ENCODE measurements around the gene TF. TPM values are rescaled to one million over a fixed set of nuclear protein-coding genes. Genes with fewer than 3 reads are reported as not detected.
"Not testable (repeated sequence)": the region's sequence is repeated elsewhere in the genome, so short reads cannot be mapped to it uniquely, and the experiment has no call there.

TF gene
- under 0.01 and 1.7 TPM in 2 replicates for total RNA-seq (2014; rRNA removed; shearing (Covaris generic))

DNA sequence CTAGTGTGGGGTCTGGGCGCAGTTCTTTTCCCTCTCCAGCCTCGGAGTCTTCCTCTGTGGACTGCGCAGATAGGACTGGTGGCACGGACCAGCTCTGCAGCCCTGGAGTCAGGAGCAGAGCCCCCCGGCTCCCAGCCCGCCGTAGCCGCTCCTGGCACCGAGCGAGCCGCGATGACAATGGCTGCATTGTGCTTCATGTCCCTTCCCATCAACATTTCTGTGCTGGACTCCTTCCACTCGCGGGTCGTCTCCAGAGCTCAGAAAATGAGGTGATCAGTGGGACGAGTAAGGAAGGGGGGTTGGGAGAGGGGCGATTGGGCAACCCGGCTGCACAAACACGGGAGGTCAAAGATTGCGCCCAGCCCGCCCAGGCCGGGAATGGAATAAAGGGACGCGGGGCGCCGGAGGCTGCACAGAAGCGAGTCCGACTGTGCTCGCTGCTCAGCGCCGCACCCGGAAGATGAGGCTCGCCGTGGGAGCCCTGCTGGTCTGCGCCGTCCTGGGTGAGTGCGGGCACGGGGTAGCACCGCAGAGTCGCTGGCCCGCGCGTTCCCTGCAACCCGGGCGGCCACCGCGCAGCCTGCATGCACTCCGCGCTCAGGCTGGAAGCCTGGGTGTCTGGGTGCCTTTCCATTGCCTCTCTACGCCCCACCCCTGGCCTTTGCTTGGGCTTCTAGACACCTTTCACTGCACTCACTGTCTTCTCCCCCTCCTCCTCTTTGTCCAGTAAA, at the start of gene TF:
TF (plus strand) TSS at position 413 of the 731 bp plus-strand sequence; CDS start at position 461, 48 bp downstream.
- no peak for DNase-seq (ENCODE audit: low spot score)

DNA sequence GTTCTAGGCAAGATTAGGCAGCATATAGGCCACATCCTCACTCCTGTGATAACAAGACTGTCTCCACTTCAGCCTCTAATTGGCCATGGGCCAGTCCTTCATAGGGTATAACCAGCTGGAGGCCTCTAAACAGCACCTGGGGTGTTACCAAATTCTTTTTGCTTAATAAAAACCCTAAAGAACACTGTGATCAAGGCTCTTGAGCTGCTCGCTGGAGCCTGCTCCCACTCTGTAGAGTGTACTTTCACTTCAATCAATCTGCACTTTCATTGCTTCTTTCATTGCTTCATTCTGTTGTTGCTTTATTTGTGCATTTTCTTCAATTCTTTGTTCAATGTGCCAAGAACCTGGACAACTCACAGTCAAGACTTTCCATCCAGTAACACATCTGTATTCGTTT, 48.2 kb upstream of the TF start:
- DNase-seq (ENCODE audit: low spot score) = no peak

DNA sequence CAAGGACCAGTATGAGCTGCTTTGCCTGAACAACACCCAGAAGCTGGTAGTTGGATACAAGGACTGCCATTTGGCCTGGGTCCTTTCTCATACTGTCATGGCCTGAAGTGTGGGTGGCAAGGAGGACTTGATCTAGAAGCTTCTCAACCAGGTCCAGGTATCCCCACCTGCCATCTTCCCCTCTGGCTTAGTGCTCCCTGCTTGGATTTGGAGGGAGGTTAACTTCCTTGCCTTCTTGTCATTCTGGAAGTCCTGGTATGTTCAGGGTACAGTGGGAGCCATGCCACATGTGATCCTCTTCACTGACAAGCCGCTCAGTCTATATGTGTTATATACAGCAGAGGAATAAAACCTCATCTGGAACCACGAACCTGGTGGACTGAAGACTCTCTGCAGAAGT, 46.7 kb upstream of the TF start:
- no peak for DNase-seq (ENCODE audit: low spot score)

DNA sequence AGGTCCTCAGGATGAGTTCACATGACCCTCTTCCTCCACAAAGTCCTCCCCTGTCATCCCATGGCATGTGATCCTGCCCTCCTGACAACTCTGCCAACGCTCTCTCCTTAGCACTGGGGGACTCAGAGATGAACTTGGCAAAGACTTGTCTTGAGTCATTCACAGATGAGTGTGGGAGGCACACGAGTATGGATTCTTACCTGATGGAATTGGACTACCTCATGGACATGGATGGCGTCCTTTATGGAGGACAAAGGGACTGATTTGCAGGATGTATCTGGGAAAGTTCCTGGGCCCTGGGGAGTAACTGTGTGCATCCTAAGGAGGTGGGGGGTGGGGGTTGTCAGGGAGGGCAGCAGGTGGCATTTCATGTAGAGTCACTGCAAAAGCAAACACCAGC, 46.3 kb upstream of the TF start:
- no peak for DNase-seq (ENCODE audit: low spot score)

DNA sequence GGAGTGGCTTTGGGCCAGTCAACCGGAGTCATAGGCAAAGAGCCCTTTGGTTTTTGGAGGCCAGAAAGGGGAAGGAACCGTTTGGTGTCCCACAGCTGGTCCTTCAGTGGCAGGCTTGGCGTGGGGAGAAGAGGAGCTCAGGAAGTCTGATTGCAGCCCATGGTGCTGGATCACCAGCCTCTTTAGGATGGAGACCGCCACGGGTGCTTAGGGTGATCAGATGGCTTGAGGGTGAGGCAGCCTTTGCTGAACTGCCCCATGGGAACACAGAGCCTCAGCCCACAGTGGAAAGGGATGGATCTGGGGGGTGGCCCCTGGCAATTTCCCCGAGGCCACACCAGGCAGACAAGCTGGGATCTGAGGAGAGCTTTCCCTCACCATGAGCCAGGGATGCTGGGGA, 45.8 kb upstream of the TF start:
- DNase-seq (ENCODE audit: low spot score) = no peak

DNA sequence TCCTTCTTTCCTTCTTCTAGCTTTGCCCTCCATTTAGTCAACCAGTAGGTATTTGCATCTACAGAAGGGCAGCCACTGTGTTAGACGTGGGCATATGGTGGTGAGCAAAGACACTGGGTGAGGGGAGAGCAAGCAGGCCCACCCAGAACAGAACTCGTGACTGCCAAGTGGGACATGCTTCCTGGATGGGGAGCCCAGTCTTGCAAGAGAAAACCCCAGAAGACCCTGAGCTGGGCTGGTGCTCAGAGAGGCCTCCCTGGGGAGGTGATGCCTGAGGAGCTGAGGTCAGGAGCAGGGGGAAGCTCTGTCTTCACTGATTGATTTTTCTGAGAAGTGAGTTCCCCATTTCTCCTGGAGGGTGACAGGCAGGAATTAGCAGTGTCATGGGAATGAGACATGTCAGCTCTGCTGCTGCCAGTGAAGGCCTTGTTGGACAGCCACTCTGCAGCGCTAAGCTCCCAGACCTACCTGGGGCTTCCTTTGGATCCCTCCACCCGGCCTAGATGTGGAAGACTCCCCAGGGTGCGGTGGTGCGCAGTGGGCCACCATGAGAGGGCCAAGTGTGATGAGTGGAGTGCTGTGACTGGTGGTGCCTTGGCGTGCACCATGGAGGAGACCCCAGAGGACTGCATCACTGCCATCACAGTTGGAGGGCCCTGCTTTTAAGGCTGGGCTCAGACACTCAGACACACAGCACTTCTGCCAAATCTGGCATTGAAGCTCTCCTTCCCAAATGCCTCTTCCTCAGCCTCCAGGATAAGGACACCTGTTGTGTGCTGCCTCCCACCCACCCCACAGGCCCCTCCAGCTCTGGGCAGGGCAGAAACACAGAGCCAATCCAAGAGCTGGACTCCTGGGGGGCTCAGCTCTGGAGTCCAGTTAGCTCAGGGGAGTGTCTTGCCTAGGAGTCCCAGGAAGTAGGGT, 44.5 kb upstream of the TF start:
- DNase-seq (ENCODE audit: low spot score) = no peak

DNA sequence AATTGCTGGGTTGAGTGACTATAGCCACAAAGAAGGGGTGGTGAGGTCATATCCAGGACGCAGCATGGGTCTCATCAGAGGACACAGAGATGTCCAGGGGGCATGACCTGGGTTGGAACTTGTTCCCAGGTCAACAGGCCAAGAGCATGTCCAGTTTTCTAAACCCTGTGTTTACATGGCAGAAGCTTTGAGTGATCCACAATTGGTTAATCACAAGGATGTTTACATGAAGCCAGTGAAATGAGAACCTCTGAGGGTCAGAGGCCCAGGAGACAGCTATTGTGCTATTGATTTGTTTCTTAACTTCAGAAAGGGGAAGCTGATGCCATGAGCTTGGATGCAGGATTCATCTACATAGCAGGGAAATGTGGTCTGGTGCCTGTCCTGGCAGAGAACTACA, 42.3 kb upstream of the TF start:
- DNase-seq (ENCODE audit: low spot score) = no peak

DNA sequence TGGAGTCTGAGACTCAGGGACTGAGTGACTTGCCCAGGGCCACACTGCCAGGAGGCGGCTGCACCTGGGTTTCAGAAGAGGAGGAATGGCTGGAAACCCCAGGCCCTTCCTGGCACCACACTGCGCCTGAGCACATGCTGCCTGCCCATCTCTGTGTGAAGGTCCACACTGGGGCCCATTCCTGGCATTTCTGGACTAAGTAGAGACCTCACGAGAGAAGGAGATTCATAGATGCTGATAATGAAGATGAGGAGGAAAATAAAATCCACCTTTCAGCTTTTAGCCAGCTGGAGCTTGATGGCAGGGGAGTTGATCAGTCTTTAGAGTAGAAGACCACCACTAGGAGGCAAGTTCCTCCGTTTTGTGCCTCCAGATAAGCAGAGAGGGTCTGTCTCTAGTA, 40.2 kb upstream of the TF start:
- no peak for DNase-seq (ENCODE audit: low spot score)

DNA sequence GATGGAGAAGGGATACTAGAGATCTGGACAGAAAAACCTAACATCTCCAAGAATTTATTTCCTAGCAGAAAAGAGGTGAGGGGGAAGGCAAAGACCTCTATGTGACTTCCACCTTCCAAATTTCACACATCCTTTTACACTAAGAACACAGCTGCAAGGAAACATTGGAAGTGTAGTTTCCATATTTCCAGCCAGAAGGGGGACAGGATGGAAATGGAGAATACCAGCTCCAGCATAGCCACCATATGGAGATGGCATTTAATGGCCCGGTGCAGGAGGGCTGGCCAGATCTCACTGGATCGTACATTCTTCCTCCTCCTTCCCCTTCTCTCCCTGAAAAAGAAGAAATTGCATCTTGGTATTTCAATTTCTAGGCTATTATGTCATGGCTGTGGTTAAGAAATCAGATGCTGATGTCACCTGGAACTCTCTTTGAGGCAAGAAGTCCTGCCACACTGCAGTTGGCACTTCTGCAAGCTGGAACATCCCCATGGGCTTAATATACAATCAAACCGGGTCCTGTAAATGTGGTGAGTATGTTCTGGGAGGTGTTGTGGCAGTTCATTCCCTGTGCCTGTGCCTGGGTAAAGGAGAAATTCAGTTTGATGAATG, 36.9 kb upstream of the TF start:
- no peak for DNase-seq (ENCODE audit: low spot score)

DNA sequence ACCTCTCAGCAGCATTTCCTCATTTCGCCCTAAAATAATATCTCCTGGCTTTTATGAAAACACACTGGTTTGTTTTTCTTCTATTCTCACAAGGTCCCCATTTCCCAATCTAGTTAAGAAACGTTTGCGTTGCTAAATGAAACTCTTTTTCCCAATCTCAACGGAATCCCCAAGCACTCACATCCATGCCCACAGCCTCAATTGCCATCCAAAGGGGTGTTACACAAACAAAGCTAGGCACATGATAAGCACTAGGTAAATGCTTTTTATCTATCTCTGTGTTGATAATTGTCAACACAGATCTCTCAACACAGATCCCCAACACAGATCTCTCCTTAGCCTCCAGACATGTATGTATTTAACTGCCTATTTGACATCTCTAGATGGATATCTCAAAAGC, 35.2 kb upstream of the TF start:
- DNase-seq (ENCODE audit: low spot score) = no peak

DNA sequence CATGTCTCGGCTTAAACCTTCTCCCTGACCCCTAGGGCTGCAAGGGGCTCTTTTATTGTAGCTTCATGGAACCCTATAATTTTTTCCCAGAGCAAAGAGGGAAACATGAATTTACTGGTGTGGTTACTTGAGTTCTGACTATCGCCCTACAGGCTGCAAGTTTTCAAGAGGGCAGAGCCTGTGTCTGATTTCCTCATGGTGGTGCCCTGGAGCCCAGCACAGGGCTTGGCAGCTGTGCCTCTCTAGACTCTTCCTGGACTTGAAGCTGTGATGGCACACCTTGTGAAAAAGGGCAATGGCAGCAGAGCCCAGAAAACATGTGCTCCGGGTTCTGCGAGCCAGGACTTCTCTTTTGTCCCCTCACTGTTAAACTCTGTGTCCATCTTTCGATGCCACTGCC, 34.2 kb upstream of the TF start:
- DNase-seq (ENCODE audit: low spot score) = no peak

DNA sequence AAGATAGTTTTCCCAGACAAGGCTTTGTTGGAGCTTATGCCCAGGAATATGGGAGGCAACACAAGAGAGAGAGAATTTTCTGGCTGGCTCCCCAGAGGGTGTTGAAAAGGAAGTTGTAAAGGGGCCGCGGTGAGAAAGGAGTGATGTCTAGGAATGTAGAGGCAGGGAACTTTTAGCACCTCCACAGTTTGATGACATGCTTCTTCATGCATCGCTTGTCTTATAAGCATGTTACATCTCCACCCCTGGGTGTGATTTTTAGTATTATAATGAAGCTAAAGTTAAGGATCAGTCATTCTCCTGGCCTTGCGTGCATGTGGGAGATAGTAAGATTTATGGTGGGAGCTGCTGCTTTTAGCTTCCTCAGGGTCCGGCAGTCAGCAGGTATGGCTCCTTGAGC, 32.8 kb upstream of the TF start:
- DNase-seq (ENCODE audit: low spot score) = no peak

DNA sequence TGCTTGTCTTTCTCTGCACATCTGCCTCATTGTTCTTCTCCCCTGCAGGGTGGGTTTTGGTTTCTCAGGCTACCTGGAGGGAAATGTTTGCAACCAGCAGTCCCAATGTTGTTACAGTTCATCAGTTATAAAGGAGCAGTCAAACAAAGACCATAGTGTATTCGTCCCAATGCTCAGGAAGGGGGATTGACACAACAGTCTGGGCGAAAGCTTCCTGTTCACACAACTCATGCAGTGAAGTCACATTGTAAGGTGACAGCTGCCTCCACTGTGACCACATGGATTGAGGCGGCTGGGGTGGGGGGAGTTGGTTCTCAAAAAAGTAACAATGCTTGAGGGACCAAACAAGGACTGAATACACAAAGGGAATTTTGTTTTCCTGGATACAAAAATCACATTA, 28.8 kb upstream of the TF start:
- DNase-seq (ENCODE audit: low spot score) = no peak

DNA sequence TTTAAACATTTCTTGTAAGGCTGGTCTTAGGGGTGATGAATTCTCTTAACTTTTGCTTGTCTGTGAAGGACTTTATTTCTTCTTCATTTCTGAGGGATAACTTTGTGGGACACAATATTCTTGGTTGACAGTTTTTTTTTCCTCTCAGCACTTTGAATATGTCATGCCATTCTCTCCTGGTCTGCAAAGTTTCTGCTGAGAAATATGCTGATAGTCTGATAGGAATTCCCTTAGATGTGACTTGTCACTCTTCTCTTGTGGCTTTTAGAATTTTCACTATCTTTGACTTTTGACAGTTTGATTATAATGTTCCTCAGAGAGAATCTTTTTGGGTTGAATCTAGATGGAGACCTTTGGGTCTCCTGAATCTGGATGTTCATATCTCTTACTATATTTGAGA, 23.3 kb upstream of the TF start:
- no peak for DNase-seq (ENCODE audit: low spot score)

DNA sequence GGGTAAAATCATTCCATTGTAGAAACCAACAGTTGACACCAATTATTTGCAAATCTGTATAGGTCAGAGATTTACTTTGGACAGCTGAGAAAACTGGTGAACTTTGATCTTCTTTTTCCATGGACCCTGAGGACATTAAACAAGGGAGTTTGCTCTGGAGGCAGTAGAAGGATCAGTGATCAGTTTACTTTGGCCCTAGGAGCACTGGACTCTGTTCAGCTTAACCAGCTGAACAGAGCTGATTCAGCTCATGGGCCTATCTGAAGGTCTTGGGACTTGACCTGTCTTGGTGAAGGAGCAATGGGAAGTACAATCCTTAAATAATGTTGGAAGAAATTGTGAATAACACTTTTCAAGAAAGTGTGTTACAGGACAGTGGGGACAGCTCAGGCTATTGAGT, 15.2 kb upstream of the TF start:
- no peak for DNase-seq (ENCODE audit: low spot score)

DNA sequence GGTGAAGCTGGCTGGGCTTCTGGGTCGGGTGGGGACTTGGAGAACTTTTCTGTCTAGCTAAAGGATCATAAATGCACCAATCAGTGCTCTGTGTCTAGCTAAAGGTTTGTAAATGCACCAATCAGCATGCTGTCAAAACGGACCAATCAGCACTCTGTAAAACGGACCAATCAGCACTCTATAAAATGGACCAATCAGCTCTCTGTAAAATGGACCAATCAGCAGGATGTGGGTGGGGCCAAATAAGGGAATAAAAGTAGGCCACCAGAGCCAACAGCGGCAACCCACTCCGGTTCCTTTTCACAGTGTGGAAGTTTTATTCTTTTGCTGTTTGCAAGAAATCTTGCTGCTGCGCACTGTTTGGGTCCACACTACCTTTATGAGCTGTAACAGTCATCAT, 14.0 kb upstream of the TF start:
- not testable (repeated sequence) for DNase-seq (ENCODE audit: low spot score)

DNA sequence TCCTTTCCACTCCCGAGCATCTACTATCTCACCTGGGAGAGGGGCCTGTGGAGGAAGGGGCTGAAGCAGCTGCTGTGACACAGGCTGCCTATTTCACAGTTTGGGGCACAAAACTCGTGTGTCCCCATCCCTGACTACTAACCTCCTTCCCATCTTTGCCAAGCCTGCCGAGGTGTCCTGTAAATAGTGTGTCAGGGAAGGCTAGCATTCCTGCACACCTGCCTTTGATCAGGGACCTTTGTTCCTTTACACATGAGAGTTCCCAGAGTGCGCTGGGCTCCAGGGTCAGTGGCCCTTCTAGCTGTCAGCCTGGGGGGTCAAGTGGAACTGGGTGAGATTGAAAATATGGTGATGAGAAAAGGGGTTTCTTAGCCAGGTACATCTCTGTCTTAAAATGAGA, 13.0 kb upstream of the TF start:
- DNase-seq (ENCODE audit: low spot score) = no peak

DNA sequence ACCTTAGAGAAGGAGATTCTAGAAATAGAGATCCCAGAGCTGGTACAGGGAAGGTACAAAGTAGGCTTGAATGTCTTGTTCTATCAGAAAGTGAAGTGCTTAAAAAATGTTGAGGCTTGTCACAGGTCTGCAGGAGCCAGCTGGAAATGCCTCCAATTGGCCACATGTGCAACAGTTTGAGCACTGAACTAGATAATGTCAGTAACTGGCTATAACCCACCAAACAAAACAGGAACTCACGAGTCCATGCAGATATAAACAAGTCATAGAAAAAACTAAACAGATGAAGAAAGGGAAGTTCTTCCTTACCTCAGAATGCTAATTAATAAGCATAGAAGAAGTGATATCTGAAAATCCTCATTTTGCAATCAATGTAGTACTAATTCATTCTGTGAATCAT, 11.9 kb upstream of the TF start:
- no peak for DNase-seq (ENCODE audit: low spot score)

DNA sequence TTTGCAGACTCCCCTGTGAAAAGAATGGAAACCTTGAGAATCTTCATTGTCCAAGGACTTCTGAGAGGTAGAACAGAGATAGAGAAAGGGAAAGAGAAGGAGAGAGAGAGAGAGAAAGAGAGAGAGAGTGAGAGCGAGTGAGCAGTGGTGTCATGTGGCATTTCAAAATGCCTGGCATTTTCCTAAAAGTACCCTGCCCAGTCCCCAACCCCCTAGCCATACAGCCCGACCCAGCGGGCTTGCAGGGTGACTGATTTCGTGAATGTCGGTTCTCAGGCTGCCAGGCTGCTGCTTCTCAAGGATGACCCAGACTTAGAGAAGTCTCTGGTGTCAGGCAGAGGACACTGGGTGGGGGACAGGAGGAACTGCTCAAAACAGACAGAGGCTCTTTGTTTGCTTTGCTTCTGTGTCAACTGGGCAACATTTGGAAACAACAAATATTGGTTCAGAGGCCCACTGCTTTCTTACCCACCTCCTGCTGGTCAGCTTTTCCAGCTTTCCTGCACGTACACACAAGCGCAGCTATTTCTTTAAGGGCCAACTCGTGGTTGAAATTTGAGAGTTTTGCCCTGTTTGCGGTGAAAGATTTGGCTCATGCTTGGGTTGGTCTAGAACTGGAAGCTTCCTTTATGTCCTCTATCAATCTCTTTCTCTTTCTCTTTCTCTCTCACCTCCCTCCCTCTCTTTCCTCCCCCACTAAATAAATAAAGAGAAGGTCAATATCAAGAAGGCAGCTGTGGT, 3.7 kb upstream of the TF start:
- DNase-seq (ENCODE audit: low spot score) = no peak

DNA sequence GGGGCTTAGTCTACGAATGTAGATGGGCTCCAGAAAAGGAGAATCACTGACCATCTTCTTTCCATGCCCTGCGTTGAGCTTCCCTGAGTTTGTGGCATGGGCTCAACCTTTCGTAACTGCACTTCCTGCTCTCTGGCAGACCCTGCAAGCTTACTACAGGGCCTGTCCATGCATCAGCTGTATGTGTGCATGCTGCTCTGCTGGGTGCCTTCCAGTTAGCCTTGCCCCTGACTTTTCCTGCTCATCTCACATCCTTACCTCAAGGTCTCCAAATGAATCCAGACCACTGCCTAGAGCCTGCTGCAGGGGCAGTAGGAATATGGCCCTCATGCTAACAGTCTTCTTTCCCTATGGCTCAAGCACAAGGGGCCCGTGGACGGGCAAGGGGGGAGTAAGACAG, 2.0 kb upstream of the TF start:
- DNase-seq (ENCODE audit: low spot score) = no peak

DNA sequence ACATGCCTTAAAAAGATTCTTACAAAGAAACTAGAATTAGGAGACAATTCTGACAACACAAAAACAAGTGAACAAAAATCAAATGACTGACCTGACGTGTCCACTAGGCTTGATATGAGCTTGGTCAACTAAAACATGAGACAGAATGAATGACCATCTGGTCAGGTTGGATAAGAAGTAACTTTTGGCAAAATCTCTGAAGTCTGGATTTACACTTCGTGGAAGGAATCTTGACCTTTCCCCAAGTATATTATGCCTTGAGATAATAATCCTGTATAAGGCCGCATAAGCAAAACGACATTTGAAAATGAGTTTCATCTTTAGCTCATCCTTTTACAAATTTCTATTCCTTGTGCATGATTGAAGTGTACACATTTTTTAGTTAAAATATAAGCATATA, 1.1 kb upstream of the TF start:
- DNase-seq (ENCODE audit: low spot score) = no peak

DNA sequence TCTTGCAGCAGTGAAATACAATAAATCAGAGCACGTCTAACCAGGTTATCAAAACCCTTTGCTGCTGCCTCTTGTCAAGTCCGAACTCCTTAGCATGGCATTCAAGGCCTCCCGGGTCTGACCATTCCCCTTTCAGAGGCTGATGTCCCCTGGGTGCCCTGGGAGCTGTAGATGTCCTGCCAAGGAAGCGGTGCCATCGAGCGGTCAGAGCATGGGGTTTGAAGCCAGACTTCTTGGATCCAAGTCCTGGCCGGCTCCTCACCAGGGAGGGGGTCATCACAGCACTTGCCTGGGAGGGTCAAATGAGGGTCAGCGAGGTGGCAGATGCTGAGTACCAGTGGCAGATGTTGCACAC, 496 bp downstream of the TF start:
- no peak for DNase-seq (ENCODE audit: low spot score)
